ENCODE data around the gene CSNK1G2.

DNA sequence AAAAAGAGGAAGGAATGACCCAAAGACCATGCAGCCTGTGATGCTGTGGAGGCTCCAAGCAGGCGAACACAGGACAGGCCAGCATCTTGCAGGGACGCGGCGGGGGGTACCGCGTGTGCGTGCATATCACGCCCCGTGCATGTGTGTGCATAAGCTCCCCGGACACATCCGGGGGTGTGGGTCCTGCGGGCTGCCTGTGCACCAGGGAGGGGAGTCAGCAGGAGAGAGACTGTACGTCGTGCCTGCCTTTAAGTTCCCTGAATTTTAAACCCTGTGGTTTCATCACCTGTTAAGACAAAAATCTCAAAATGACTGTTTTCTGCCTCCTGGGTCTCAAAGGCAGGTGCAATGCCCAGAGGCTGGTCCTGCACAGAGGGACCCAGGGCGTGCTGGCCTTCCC, 19.1 kb upstream of the CSNK1G2 start:
- TF ChIP-seq, protein P1, sequence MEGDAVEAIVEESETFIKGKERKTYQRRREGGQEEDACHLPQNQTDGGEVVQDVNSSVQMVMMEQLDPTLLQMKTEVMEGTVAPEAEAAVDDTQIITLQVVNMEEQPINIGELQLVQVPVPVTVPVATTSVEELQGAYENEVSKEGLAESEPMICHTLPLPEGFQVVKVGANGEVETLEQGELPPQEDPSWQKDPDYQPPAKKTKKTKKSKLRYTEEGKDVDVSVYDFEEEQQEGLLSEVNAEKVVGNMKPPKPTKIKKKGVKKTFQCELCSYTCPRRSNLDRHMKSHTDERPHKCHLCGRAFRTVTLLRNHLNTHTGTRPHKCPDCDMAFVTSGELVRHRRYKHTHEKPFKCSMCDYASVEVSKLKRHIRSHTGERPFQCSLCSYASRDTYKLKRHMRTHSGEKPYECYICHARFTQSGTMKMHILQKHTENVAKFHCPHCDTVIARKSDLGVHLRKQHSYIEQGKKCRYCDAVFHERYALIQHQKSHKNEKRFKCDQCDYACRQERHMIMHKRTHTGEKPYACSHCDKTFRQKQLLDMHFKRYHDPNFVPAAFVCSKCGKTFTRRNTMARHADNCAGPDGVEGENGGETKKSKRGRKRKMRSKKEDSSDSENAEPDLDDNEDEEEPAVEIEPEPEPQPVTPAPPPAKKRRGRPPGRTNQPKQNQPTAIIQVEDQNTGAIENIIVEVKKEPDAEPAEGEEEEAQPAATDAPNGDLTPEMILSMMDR (IDR thresholded peaks at IDR 0.05), result no peak
- TF ChIP-seq MYC (IDR thresholded peaks at IDR 0.05; ENCODE audit: borderline replicate concordance, low read length) (no peak), KDM1A (IDR thresholded peaks at IDR 0.05; ENCODE audit: low read depth) (no peak), POLR2A (IDR thresholded peaks at IDR 0.05; ENCODE audit: low read length) (no peak), ZC3H11A (IDR thresholded peaks at IDR 0.05) (no peak), HOXA7 (CRISPR knock-in tag; IDR thresholded peaks at IDR 0.05) (no peak)
- TF ChIP-seq, protein P2, sequence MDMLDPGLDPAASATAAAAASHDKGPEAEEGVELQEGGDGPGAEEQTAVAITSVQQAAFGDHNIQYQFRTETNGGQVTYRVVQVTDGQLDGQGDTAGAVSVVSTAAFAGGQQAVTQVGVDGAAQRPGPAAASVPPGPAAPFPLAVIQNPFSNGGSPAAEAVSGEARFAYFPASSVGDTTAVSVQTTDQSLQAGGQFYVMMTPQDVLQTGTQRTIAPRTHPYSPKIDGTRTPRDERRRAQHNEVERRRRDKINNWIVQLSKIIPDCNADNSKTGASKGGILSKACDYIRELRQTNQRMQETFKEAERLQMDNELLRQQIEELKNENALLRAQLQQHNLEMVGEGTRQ (IDR thresholded peaks at IDR 0.05), result no peak

Measured in A549 (cell line).